ENCODE measurements around the gene RALGAPA2.

The RALGAPA2 gene

DNA sequence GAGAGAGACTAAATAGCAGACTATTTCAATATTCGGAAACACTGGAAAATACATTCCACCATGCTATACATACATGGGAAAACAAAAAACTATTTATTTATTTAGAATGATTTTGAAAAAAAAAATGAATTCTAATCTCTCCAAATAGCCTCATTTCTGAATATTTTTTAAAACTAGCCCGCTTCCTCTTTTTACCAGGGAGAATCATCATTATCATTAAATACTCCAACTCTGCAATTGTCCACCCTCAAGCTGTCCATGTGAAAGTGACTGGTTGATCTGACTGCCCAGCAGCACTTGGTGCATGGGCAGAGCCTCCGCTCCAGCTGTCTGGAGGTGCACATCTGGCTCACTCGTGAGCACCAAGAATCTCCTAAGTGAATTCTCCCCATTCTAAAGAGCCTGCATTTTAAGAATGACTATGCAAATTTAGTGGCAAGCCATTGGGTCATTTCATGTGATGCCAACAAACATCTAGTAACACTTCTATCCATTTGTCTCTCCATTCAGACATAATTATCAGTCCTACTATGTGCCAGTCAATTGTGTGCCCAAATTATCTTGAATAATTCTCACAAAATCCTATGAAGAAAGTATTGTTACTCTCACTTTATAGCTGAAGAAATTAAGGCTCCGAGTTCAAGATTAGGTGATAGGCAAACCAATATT lies 279.7 kb downstream of the RALGAPA2 start:
- no peak overlapping the region for H3K4me3 ChIP-seq (ENCODE audit: low read depth, low read length)
- DNase-seq (ENCODE audit: low read depth): no peak

DNA sequence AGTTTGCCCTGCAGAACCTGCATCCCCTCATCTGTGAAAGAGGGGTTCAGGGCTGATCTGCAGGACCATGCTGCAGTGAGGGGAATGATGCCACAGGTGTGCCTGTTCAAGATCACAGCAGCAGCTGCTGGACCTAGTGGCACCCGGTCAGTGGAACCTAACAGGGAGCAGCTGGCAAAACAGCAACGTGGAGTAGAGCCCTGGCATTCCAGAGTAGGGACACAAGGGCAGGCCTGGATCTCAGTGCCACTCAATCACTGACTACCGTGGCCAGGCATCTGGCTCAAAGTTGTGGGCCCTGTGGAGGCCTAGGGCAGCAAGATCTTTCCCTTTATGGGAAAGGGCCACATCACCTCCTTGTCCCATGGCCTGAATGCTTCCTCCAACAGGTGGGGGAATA lies 282.4 kb downstream of the RALGAPA2 start:
- no peak for DNase-seq (ENCODE audit: low read depth)
- H3K4me3 ChIP-seq (ENCODE audit: low read depth, low read length): no peak overlapping the region

- no peak for DNase-seq (ENCODE audit: low read depth)
- H3K4me3 ChIP-seq (ENCODE audit: low read depth, low read length): no peak overlapping the region
These were observed 284.4 kb downstream of the RALGAPA2 start for GRCh38 chr20:20428067-20428466.

DNA sequence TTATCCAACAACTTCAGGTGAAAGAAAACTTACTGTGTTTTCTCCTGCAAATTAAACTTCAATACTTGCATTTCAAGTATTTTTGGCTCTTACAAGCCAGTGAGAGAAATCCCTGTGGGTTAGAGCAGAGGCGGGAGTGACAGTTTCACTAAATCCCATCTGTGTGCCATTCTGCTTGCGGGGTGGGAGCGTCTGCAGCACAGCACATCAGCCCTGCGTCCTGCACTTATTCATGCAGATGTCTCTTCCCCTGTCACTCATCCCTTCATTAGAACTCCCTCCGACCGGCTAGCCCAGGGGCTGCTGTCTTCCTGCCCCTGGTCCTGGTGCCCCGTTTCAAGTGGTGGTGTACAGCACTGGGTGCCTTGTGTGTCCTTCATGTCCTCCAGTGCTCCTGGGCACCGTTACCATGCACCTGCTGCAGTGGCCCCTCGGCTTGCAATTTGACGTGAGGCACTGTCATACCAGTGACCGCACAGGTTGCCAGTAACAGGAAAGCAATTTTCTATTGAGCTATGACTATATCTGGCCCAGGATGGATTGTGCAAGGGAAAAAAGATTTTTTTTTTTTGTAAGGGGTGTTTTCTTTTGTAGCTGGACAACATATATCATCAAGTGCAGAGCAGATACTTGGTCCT lies 285.1 kb downstream of the RALGAPA2 start:
- DNase-seq (ENCODE audit: low read depth): no peak
- H3K4me3 ChIP-seq (ENCODE audit: low read depth, low read length): no peak overlapping the region

- H3K4me3 ChIP-seq (ENCODE audit: low read depth, low read length): no peak overlapping the region
- no peak for DNase-seq (ENCODE audit: low read depth)
These were observed 285.9 kb downstream of the RALGAPA2 start for GRCh38 chr20:20426655-20426907.

- no peak for DNase-seq (ENCODE audit: low read depth)
- H3K4me3 ChIP-seq (ENCODE audit: low read depth, low read length): no peak overlapping the region
These were observed 286.4 kb downstream of the RALGAPA2 start for GRCh38 chr20:20425823-20426654.

DNA sequence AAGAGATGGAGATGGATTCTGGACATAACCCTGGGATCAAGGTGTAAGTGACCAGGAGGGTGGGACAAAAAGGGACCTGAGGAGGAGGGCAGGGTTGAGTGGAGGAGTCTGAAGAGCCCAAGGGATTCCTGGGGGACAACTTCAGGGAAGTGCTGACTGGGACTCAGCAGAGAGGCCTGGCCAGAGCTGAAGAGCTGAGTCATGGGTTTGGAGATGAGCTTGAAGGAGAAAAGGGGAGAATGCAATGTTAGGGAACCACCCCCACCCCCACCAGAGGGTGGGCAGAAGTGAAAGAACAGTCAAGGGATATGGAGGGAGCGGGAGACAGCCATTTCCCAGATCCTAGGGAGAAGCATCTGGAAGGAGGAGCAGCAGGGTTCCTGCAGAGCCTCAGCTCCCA lies 289.3 kb downstream of the RALGAPA2 start:
- no peak overlapping the region for H3K4me3 ChIP-seq (ENCODE audit: low read depth, low read length)
- no peak for DNase-seq (ENCODE audit: low read depth)

DNA sequence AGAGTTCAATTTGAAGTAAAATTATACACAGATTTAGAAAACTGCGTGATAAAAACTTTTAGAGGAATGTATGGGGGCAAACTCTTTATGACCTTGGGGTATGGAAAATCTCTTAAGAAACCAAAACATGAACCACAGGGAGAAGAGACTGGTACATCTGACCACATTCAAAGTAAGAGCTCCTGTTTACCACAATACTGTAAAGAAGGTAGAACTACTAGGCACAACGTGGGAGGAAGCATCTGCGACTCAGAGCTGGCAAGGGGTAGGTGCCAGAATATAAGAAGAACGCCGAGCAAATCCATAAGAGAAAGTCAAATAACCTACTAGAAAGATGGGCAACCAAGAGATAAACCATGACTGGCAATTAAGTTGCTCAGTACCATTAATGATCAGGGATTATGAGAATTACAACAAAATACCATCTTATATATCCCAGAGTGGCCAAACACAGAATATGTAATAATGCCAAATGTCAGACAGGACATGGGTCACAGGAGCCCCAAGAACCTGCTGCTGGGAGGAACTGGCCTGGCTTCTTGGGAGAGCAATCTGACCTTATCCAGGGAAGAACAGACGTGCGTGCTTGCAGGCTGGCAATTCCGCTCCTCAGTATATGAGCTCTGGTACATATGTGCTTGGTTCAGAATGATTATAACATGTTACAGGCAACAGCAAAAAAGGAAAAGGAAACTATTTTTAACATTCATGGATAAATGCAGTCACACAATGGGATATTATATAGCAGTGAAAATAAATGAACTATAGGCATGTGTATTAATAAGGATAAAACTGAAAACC lies 294.4 kb downstream of the RALGAPA2 start:
- no peak for DNase-seq (ENCODE audit: low read depth)
- H3K4me3 ChIP-seq (ENCODE audit: low read depth, low read length): no peak overlapping the region

DNA sequence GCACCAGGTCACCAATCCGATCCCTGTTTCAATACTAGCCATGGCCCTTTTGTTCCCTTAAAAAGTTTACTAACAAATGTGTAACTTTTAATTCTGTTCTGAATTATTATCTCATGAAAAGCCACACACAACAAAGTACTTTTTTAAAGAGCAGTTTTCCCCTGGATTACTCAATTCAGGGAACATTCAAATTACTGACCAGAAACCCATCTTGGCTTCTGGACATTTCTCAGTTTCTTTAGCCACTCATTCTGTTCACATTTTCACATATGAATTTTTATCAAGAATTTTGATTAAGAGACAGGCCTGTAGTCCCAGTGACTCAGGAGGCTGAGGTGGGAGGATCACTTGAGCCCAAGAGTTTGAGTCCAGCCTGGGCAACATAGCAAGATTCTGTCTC lies 297.1 kb downstream of the RALGAPA2 start:
- no peak overlapping the region for H3K4me3 ChIP-seq (ENCODE audit: low read depth, low read length)
- DNase-seq (ENCODE audit: low read depth): no peak

GRCh38 chr20:20414640-20415220 lies 297.7 kb downstream of the RALGAPA2 start:
- no peak for DNase-seq (ENCODE audit: low read depth)
- H3K4me3 ChIP-seq (ENCODE audit: low read depth, low read length): no peak overlapping the region

GRCh38 chr20:20413810-20414281 lies 298.6 kb downstream of the RALGAPA2 start:
- DNase-seq (ENCODE audit: low read depth): no peak

DNA sequence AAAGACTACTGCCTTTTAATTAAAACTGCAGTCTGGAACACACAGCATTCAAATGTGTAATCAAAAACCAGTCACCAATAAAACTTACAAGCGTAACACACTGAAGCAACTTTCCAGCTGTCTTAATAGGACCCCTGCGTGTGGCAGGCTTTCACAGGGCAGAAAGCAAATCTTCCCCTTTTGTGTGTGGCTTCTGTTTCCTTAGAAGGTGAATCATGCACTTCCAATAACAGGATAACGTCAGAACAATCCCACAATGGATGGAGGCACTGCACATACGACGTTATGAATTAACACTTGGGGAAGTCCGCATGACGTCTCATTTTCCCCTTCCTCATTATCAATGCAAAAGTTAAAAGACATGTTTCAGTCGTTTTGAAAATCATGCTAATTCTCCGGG lies 299.7 kb downstream of the RALGAPA2 start:
- no peak overlapping the region for H3K4me3 ChIP-seq (ENCODE audit: low read depth, low read length)
- DNase-seq (ENCODE audit: low read depth): no peak

More at GRCh38 chr20:20413810-20414281, 298.6 kb downstream of the RALGAPA2 start:
- H3K4me3 ChIP-seq (ENCODE audit: low read depth, low read length): no peak overlapping the region

- no peak for DNase-seq (ENCODE audit: low read depth)
These were observed 300.6 kb downstream of the RALGAPA2 start for GRCh38 chr20:20411836-20412235.

DNA sequence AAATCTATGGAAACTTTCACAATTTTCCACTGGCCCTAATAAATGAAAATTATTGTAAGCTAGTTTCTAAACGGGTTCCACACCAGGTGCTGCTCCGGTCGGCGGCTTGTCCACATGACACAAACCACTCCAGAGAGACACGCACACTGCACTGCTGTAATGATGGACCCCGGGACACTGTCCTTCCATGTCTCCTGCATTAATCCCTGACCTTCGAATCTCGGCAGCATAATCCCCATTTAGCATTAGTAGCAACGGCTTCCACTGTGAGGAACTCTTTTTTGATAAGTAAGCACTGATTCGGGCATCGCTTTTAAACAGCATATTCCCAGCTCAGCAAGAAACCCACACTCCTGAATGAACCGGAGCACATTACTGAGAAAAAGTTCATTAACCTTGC lies 301.0 kb downstream of the RALGAPA2 start:
- no peak for DNase-seq (ENCODE audit: low read depth)
- H3K4me3 ChIP-seq (ENCODE audit: low read depth, low read length): no peak overlapping the region

More at GRCh38 chr20:20411836-20412235, 300.6 kb downstream of the RALGAPA2 start:
- no peak overlapping the region for H3K4me3 ChIP-seq (ENCODE audit: low read depth, low read length)

GRCh38 chr20:20410678-20411077 lies 301.8 kb downstream of the RALGAPA2 start:
- no peak overlapping the region for H3K4me3 ChIP-seq (ENCODE audit: low read depth, low read length)
- DNase-seq (ENCODE audit: low read depth): no peak

- DNase-seq (ENCODE audit: low read depth): no peak
- H3K4me3 ChIP-seq (ENCODE audit: low read depth, low read length): no peak overlapping the region
These were observed 303.1 kb downstream of the RALGAPA2 start for GRCh38 chr20:20409331-20409730.

DNA sequence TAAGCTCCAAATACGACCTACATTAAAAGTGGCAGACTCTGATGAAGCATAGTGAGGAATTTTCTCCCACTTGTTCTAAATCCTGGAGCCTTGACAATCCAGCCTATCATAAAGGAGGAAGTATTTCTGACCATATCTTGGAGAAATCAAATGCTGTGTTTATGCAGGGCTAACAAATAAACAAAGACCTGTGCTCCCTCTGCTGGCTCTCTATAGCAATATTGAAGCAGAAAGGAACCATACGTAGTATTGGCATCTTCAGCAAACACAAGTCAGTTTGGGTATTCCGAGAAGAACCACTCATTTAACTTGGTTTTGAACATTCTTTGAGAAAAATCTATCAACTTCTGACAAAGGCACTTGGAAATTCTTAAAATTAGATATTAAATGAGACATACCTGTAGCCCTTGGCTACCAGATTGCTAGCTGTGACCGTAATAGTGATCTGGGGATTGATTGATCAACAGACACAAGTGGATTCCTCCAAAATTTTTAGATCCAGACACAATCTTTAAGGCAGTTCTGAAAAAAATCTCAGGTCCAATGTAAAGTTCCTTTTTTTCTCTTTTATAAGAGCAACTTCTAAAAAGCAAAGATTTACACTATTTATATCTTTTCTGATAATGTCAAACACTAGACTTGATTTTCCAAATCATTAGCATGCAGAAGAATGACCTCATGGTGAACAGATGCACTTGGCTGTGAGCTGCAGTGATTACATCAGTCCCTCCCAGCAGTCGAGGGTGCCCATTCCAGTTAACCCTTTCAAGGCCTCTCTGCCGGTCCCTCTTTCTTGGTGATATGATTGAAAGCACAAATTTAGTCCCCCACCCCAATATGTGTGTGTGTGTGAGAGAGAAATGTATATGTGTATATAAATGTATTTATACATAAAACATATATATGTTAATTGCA lies 304.3 kb downstream of the RALGAPA2 start:
- no peak for DNase-seq (ENCODE audit: low read depth)

DNA sequence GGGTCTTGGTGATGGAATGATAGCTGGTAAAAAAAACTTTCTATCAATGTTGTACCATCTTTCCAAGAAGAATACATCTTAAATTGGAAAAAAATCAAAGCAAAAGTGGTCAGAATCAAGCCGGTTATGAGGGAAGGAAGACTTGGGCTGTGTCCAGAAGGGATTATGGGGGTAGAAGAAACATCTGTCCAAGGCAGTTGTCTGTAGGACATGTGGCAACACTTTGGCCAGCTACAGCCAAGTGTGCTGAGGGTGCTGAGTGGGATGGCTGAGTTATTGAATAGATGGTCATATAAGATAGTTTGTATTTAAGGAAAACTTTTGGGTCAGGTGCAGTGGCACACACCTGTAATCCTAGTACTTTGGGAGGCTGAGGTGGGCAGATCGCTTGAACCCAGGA lies 306.1 kb downstream of the RALGAPA2 start:
- DNase-seq (ENCODE audit: low read depth): no peak
- H3K4me3 ChIP-seq (ENCODE audit: low read depth, low read length): no peak overlapping the region

More for the DNA sequence above, 304.3 kb downstream of the RALGAPA2 start:
- H3K4me3 ChIP-seq (ENCODE audit: low read depth, low read length): no peak overlapping the region

Data from skeletal muscle cell (primary cell).